ENCODE measurements around the gene GEMIN4. TPM values are rescaled to one million over a fixed set of nuclear protein-coding genes. Genes with fewer than 3 reads are reported as not detected.
A peak's percentile ranks its signal among the peaks of the same experiment; 100 is the strongest.
"Not testable (repeated sequence)": the region's sequence is repeated elsewhere in the genome, so short reads cannot be mapped to it uniquely, and the experiment has no call there.

The GEMIN4 gene
- total and polyA plus RNA-seq, 2 donors (not counting 1 experiment from before 2014, with no cell fraction given) = 7.4 to 9.3 TPM

DNA sequence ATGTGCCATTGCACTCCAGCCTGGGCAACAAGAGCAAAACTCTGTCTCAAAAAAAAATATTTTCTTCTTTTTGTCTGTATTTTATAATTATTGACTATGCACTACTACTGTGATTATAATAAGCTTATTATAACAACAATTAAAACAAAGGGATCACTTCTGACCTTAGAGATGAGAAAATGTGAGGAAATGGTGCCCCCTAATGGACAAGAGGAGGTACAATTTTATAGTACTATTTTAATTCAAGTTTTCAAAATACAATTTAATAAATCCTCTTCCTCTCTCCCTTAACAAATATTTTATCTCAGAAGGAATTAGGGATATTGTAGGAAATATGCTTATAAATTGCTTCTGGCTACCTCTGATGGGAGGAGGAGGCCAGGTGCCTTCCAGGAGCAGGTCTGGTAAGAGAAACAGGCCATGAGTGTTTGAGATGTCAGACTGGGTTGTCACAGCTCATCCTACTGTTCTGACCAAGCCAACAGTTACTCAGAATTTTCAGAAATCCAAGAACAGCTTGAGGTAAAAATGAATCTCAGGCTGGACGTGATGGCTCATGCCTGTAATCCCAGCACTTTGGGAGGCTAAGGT lies 51.5 kb downstream of the GEMIN4 start:
- Histone ChIP-seq H3K4me2 (ENCODE audit: extremely low read depth, insufficient read depth, low read length) (no peak overlapping the region), H4K20me1 (ENCODE audit: control insufficient read depth, extremely low read depth, insufficient read depth, low read length) (no peaks in the 10 kb centered on the region), H3K9ac (ENCODE audit: insufficient read depth, low read length) (no peak overlapping the region), H3K27ac (ENCODE audit: insufficient read depth, low read length) (no peak overlapping the region), H3K4me1 (ENCODE audit: control insufficient read depth, extremely low read depth, insufficient read depth, low read length) (peaks cover 3% of the 10 kb centered on the region), H3K27me3 (ENCODE audit: control insufficient read depth, insufficient read depth, low read length) (no peaks in the 10 kb centered on the region), H3K9me3 (ENCODE audit: control insufficient read depth, insufficient read depth, low read depth, low read length) (no peaks in the 10 kb centered on the region), H3K36me3 (ENCODE audit: control insufficient read depth, insufficient read depth, low read length) (peaks cover 6% of the 10 kb centered on the region), H2AFZ (ENCODE audit: low read length) (no peak overlapping the region), H3K4me3 (replicated peaks in 1 of 4; ENCODE audit: control extremely low read depth in 1 of 4, insufficient read depth in 1 of 4, low read depth in 3 of 4, low read length in 4 of 4) (no peak overlapping the region), H3K79me2 (ENCODE audit: control insufficient read depth, insufficient read depth, low read length) (peaks cover 16% of the 10 kb centered on the region)
- peak; percentile 19 to 64 for DNase-seq (ENCODE audit: low read depth in 2 of 2)
- TF ChIP-seq EZH2 (IDR thresholded peaks at IDR 0.05; ENCODE audit: low read length, missing control alignments) = no peak
- TF ChIP-seq, protein P1, sequence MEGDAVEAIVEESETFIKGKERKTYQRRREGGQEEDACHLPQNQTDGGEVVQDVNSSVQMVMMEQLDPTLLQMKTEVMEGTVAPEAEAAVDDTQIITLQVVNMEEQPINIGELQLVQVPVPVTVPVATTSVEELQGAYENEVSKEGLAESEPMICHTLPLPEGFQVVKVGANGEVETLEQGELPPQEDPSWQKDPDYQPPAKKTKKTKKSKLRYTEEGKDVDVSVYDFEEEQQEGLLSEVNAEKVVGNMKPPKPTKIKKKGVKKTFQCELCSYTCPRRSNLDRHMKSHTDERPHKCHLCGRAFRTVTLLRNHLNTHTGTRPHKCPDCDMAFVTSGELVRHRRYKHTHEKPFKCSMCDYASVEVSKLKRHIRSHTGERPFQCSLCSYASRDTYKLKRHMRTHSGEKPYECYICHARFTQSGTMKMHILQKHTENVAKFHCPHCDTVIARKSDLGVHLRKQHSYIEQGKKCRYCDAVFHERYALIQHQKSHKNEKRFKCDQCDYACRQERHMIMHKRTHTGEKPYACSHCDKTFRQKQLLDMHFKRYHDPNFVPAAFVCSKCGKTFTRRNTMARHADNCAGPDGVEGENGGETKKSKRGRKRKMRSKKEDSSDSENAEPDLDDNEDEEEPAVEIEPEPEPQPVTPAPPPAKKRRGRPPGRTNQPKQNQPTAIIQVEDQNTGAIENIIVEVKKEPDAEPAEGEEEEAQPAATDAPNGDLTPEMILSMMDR (conservative IDR thresholded peaks at IDR 0.05 in 1 of 2, IDR thresholded peaks at IDR 0.05 in 1 of 2; ENCODE audit: low read depth in 1 of 2, low read length in 2 of 2) = peak; percentile 35 to 51

DNA sequence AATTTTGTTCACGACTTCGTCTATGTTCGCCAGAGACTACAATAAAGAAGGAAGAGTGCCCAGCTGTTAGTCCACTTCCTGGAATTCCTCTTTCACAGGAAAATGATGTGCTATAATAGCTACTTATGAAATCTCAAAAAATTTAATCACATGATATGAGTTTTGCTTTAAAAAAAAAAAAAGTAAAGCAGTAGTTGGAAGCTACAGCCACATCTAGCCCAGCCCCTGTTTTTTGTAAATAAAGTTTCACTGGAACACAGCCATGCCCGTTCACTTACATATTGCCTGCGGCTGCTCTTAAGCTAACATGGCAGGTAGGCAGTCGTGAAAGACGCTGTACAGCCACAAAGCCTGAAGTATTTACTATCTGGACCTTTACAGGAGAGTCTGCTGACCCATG lies 52.7 kb downstream of the GEMIN4 start:
- Histone ChIP-seq H3K4me2 (ENCODE audit: extremely low read depth, insufficient read depth, low read length) (no peak overlapping the region), H3K9ac (ENCODE audit: insufficient read depth, low read length) (no peak overlapping the region), H4K20me1 (ENCODE audit: control insufficient read depth, extremely low read depth, insufficient read depth, low read length) (no peaks in the 10 kb centered on the region), H3K9me3 (ENCODE audit: control insufficient read depth, insufficient read depth, low read depth, low read length) (no peaks in the 10 kb centered on the region), H3K36me3 (ENCODE audit: control insufficient read depth, insufficient read depth, low read length) (peaks cover 8% of the 10 kb centered on the region), H2AFZ (ENCODE audit: low read length) (no peak overlapping the region), H3K4me1 (ENCODE audit: control insufficient read depth, extremely low read depth, insufficient read depth, low read length) (peaks cover 10% of the 10 kb centered on the region), H3K27ac (ENCODE audit: insufficient read depth, low read length) (no peak overlapping the region), H3K4me3 (replicated peaks in 1 of 4; ENCODE audit: control extremely low read depth in 1 of 4, insufficient read depth in 1 of 4, low read depth in 3 of 4, low read length in 4 of 4) (no peak overlapping the region), H3K27me3 (ENCODE audit: control insufficient read depth, insufficient read depth, low read length) (no peaks in the 10 kb centered on the region), H3K79me2 (ENCODE audit: control insufficient read depth, insufficient read depth, low read length) (peaks cover 10% of the 10 kb centered on the region)
- TF ChIP-seq EZH2 (IDR thresholded peaks at IDR 0.05; ENCODE audit: low read length, missing control alignments) = no peak
- TF ChIP-seq, protein P1 (conservative IDR thresholded peaks at IDR 0.05 in 1 of 2, IDR thresholded peaks at IDR 0.05 in 1 of 2; ENCODE audit: low read depth in 1 of 2, low read length in 2 of 2) = no peak
- peak in 1 of 2 donors; percentile 32 for DNase-seq (ENCODE audit: low read depth in 2 of 2)

GRCh38 chr17:698096-698495 lies 54.0 kb downstream of the GEMIN4 start:
- not testable (repeated sequence) for H3K9me3 ChIP-seq (ENCODE audit: control insufficient read depth, insufficient read depth, low read depth, low read length); H4K20me1 ChIP-seq (ENCODE audit: control insufficient read depth, extremely low read depth, insufficient read depth, low read length); DNase-seq (ENCODE audit: low read depth in 2 of 2); H3K27ac ChIP-seq (ENCODE audit: insufficient read depth, low read length); H3K79me2 ChIP-seq (ENCODE audit: control insufficient read depth, insufficient read depth, low read length); H3K36me3 ChIP-seq (ENCODE audit: control insufficient read depth, insufficient read depth, low read length); H3K27me3 ChIP-seq (ENCODE audit: control insufficient read depth, insufficient read depth, low read length); H3K4me2 ChIP-seq (ENCODE audit: extremely low read depth, insufficient read depth, low read length); H2AFZ ChIP-seq (ENCODE audit: low read length); H3K9ac ChIP-seq (ENCODE audit: insufficient read depth, low read length); H3K4me3 ChIP-seq (replicated peaks in 1 of 4; ENCODE audit: control extremely low read depth in 1 of 4, insufficient read depth in 1 of 4, low read depth in 3 of 4, low read length in 4 of 4)
- peaks cover 17% of the 10 kb centered on the region for H3K4me1 ChIP-seq (ENCODE audit: control insufficient read depth, extremely low read depth, insufficient read depth, low read length)
